ENCODE measurements around the gene SYNGAP1.

The SYNGAP1 gene

DNA sequence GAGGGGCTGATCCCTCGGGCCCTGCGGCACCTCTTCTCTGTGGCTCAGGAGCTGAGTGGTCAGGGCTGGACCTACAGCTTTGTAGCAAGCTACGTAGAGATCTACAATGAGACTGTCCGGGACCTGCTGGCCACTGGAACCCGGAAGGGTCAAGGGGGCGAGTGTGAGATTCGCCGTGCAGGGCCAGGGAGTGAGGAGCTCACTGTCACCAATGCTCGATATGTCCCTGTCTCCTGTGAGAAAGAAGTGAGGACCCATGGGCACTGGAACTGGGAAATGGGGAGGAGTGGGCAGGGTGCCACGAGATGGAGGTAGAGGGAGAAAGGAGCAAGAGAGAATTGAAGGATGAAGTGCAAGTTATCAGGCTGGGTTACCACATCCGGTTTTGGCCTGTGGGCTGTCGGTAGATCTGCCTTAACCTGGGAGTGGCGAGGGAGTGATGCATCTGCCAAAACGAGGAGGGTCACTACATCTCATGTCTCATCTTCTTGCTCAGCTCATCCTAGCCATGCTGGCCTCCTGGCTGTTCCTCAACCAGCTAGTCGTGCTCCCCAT lies 14.4 kb upstream of the SYNGAP1 start:
- no peak for DNase-seq

DNA sequence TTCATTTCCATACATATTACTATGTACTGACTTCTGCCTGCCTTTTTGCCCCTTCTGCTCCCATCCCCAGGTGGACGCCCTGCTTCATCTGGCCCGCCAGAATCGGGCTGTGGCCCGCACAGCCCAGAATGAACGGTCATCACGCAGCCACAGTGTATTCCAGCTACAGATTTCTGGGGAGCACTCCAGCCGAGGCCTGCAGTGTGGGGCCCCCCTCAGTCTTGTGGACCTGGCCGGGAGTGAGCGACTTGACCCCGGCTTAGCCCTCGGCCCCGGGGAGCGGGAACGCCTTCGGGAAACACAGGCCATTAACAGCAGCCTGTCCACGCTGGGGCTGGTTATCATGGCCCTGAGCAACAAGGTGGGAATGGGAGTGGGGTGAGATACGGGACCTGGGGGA lies 13.7 kb upstream of the SYNGAP1 start:
- DNase-seq: no peak

DNA sequence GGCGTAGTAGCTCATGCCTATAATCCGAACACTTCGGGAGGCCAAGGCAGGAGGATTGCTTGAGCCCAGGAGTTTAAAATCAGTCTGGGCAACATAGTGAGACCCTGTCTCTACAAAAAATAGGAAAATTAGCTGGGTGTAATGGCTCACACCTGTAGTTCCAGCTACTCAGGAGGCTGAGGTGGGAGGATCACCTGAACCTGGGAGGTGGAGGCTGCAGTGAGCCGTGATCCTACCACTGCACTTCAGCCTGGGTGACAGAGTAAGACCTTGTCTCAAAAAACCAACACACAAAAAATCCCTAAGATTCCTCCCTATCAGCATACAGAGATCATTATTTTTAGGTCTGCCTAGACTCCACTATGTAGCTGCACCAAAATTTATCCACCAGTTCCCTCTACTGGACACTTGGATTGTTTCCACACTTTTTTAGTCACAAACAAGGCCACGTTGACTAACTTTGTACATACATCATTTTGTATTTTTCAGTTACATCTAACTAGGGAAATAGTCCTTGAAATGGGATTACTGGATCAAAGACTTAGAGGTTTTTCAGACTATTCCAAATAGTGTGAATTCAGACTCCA lies 12.6 kb upstream of the SYNGAP1 start:
- no peak for DNase-seq

DNA sequence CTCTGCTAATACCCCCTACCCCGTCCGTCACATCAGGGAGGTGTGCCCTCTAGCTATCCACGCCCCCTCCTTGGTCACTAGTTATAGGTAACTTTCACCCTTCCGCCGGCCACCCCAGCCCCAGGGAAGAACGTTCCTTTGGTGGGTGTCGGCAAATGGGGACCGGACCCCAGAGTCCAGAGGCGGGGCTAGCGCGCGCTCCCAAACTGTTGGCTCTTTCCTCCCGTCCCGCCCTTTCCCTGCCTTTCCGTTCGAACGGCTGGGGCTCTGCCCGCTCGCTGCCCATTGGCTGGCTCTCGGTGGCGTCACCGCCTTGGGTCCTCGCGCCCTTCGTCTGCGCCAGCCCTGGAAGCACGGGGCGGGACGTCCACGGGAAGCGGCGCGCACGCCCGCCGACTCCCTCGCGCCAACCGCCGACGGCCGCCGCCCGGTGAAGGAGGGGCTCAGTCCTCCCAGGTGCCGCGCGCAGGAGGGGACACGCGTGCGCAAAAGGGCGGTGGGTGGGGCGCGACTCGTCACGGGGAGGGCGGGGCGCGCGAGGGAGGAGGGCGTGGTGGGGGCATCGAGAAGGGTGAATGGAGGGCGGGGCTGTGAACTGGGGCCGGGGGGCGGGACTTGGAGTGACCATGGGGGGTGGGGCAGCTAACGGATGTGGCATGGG lies 9.7 kb upstream of the SYNGAP1 start:
- DNase-seq: peak; percentile 99

DNA sequence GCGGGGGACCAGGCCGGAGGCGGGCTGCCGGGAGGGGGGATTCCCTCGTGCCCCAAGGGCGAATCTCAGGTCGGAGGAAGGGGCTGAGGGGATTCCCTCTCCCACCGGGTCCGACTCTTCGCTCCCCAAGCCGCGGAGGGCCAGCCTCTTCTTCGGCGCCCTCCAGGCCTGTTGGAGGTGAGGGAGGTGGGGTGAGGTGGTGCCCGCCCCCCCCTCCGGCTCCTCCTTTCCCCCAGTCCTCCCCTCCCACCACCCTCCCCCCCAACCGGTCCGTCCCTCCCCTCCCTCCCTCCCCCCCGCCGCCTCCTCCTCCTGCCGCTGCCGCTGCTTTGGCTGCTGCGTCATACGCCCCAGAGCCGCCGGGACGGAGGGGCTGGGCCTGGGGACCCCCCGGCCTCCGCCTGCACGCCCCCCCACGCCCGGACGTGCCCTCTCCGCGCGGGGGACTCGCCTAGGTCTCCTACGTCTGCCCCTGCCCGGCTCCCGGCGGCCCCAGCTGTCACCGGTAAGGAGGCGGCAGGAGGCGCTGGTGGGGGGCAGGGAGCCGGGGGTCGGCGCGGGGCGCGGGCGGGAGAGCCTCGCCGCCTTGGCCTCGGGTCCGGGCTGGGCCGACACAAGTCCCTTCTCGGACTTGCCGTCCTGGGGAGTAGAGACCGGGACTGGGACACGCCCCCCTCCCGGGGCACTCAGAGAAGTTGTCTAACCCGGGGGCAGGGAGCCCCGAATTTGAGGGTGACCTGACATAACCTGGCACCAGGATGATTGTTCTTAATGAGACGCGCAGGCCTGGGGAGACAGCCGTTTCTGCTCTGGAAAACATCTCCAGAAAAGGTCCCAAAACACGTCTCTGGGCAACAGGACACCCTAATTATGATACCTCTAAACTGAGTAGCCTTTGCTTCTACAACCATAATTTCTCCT lies 8.9 kb upstream of the SYNGAP1 start, which contains the start of gene PHF1:
Gene PHF1 (plus strand): TSS at position 304 of the 921 bp plus-strand sequence. CDS start 1,250 bp downstream, outside the sequence.
- DNase-seq: no peak

DNA sequence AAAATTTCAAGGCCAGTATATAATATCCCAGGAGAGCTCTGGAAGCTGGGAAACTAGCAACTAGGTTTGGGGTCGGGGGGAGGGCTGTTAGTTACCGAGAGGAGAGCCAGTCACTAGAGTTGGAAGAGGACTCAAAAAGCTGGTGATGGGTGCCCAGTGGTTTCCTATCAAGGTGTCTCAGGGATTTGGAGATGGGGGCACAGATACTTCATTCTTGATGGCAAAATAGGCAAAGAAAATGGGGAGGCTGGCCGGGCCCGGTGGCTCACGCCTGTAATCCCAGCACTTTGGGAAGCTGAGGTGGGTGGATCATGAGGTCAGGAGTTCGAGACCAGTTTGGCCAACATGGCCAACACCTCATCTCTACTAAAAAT lies 8.2 kb upstream of the SYNGAP1 start:
- DNase-seq: no peak

DNA sequence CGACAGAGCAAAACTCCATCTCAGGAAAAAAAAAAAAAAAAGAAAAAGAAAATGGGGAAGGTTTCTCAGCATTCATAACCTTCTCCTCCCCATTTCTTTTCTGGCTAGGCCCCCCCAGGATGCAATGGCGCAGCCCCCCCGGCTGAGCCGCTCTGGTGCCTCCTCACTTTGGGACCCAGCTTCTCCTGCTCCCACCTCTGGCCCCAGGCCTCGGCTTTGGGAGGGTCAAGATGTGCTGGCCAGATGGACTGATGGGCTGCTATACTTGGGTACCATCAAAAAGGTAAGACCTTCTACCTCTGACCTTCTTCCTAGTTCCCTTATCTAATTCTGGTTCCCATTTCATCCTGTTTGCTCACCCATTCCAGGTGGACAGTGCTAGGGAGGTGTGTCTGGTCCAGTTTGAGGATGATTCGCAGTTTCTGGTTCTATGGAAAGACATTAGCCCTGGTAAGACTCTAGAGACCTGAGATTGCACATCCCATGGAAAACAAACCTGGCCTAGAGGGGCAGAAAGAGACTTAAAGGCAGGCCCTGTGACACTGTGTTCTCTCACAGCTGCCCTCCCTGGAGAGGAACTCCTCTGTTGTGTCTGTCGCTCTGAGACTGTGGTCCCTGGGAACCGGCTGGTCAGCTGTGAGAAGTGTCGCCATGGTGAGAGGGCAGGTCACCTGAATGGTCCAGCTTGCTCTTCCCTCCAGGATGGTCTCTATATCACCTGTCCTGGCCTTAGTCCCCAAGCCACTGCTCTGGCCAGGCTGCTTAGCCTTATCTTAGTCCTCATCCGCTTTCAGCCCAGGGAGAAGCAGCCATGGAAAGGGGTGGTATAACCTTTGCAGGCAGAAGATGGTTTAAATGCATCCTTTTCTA lies 7.5 kb upstream of the SYNGAP1 start:
- DNase-seq: no peak

DNA sequence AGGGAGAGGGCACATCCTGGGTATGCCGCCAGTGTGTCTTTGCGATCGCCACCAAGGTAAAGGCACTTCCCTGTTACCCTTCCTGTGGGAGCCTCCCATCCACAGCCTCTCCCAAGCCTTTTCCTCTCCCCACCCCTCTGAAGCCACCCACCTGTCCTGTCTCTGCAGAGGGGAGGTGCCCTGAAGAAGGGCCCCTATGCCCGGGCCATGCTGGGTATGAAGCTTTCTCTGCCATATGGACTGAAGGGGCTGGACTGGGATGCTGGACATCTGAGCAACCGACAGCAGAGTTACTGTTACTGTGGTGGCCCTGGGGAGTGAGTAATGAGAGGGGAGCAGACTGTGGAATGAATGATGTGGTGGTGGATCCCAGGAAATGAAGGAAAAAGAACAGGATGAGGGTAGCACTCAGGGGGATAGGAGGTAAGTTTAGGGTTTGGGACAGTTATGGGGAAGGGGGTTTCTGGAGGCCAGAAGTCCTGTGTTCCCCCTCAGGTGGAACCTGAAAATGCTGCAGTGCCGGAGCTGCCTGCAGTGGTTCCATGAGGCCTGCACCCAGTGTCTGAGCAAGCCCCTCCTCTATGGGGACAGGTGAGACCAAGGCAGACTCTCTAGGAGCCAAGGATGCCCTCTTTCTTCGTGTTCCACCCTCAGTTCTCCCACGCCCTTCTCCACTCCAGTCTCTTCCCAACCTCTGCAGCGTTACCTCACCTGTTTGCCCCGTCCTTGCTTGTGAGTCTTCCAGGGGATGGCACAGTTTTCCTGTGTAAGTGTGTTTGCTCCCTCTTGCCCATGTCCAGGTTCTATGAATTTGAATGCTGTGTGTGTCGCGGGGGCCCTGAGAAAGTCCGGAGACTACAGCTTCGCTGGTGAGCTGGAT lies 6.4 kb upstream of the SYNGAP1 start:
- DNase-seq: no peak

DNA sequence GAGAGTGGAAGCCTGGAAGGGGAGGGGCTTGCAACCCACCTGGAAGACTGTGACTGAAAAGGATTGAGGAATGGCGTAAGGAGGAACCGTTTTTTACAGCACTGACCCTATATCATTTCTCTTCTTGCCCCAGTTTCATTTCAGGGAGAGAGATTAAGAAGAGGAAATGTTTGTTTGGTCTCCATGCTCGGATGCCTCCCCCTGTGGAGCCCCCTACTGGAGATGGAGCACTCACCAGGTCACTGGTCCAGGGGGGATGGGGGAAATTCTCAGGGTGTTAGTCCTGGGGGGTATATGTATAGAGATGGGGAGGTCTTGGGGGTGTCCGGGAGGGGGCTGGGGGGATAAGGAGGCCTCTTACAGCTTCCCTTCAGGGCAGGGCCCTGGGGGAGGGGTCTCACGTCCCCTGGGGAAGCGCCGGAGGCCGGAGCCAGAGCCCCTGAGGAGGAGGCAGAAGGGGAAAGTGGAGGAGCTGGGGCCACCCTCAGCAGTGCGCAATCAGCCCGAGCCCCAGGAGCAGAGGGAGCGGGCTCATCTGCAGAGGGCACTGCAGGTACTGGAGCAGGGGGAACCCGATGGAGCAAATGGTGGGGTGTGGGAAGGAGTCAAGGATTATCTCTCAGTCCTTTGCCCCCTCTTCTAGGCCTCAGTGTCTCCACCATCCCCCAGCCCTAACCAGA lies 5.1 kb upstream of the SYNGAP1 start:
- no peak for DNase-seq

DNA sequence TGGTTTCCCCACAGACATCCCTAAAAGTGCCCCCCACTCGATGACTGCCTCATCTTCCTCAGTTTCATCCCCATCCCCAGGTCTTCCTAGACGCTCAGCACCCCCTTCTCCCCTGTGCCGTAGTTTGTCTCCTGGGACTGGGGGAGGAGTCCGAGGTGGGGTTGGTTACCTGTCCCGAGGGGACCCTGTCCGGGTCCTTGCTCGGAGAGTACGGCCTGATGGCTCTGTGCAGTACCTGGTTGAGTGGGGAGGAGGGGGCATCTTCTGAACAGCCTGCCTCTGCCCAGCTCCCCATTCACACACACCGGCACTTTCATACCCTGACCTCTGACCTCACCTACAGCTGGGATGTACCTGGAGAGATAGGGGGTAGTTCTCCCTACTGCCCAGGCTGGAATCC lies 4.0 kb upstream of the SYNGAP1 start:
- DNase-seq: no peak

DNA sequence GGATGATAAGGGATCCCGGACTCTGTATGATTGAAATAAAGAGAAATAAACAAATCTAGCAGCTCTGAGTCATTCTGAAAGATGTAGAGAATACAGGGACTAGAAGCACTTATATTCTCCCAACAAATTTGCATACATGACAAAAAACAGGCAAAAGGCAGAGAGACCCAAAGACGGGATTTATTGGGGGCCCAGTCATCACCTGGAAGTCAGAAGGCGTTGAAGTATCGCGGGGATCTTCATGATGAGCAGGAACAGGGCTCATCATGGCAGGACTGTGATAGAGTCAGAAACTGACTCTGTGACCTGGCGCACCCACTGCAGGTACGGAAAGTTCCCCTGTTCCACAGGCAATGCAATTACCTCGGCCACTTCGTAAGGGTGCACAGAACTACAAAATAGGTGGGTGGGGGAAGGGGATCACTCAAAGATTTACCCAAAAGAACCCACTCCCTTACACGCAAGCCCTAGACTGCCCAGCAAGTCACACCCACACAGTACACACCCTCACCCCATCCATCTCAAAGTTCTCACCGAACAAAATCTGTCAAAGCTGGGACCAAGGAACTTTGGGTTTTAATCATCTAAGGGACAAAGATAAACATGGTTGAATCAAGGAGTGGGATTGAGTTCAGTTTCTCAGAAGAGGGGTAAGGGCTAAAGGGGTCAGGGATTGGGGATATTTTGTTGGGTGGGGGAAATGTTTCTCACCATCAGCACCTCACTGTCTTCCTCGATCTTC lies 3.3 kb upstream of the SYNGAP1 start:
- no peak for DNase-seq

DNA sequence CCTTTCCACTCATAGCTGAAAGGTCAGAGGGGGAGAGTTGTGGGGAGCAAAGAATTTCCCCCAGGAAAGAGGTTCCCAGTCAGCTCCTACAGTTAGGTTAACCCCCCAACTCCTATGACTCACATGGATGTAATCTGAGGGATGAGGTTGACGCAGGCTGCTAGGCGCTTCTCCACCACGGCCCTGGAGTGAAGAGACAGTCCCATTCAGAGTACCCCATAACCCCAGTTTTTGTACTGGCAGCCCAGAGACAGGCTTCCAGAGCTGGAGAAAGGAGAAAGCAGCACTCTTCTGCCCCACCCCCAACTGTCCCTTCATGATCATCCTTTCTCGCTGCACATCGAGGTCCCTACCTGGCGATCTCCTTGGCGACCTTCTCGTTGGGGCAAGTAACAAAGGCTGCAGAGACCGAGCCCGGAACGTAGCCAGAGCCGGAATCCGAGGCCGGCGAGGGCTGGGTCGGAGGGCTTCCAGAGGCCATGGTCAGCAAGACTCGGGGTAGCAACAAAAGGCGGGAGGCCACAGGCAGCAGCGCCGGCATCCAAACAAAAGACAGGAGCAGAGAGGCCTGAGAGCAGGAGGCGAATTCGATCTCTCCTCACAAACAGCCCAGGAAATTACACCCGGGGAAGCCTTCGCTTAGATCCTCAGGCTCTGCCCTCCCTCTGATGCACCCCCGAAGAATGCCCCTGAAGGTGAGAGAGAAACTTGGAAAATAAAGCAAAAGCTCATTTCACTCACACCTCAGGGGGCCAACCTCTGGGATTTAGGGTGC lies 2.5 kb upstream of the SYNGAP1 start:
- no peak for DNase-seq

DNA sequence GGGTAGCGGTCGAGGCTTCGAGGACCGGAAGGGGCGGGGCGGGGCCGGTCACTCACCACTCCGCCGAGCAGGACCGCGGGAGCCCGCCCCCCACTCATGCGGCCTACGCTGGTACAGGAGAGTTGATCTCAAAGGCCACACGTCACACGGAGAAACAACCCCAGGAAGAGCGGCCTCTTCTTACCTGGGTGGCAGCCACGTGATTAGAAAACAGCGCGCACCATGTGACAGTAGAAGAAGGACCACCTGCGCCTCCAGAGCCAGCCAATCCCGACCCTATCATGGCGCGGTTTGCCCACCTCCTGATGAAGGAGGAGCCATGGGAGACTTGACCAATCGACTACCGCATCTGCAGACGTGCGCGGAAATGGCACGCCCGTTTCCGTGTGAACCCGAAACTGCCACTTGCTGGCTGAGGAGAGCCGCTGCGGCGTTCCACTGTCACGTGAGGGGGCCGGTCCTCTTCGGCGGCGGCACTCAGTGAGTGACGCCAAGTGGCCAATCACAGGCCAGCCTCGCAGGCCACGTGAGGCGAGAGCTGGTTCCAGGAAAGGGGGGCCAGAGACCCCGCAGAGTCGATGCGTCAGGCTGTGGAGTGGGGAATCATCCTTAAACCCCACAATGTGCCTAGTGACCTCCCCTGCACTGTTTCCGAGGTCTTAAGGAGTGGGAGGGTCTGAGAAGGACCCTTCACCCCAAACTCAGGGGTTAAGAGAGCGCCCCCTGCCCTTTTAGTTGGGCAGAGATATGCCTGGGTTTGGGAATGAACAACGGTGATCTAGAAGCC lies 1.8 kb upstream of the SYNGAP1 start, which contains the start of gene CUTA:
Gene CUTA (minus strand): TSS at position 205 of the 787 bp plus-strand sequence. CDS start 107 bp downstream, at position 98.
- peak; percentile 96 for DNase-seq

DNA sequence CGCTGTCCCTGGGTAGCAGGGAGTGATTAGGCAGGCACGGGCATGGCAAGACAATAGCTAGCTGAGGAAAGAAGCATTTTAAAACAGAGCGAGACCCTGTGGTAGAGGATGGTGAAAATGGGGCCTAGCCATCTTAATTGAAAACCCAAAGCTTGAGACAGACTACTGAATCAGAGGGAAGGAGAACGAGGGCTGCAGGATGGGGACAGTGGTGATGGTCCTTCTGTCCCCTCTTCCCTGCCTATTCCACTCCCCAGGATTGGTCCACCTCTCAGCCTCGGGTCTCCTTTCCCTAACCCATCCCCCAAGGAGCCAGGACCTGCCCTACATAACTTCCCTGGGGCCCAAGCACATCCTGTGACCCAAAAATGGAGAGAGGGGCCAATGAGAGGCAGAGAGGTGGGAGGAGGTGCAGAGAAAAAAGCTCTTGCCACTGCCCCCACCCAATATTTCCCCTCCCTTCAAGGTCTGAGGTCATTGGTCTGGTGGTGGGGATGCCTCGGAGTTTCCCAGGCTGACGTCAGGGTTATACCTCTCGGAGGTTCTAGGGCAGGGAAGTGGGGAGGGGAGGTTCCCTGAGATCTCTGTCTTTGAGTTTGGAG lies 1.1 kb upstream of the SYNGAP1 start:
- peak; percentile 76 for DNase-seq

DNA sequence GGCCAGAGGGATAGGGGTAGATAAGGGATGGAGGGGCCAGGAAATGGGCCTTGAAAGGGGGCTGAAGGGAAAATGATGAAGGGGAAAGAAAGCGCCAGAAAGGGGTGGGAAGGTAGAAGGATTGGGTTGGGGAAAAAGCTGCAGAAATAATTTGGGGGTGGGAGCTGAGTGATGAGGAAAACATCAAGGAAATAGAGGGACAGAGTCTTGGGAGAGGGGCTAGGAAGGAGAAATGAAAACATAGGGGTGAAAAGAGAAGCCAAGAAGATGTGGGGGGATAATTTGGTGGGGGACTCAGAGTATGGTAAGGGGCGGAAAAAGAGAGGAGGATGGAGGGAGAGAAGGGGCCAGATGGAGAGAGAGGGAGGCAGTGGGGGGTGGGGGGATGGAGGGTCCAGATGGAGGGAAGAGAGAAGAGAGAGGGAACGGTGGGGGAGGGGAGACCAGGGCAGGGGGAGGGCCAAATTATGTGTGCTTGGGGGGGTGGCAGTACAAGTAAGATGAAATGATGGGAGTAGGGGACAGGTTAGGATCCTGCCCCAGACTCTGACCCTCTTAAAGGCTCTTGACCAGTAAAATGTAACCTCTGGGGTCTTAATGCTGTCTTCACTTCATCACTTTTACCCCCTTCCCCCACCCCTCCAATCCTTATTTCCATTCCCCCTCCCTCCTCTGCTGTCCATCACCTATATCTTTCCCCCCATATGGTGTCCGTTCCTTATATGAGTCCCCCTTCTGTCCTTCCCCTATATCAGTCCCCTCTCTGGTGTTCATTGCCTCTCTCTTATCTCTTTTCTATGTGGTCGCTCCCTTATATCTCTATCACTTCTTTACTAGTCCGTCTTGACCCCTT lies 852 bp downstream of the SYNGAP1 start:
- no peak for DNase-seq

DNA sequence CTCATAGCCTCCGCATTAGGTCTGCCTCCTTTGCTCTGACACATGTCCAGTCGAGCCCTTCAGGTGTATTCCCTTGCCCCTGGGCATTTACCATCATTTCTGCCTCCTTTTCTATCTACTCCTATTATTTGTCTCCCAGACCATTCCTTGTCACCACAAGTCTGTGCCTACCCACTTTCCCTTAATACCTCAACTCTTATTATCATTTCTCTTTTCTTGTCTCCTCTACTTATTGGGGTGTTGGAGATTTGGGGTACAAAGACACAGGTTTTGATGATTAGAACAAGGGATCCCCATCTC lies 1.4 kb downstream of the SYNGAP1 start:
- no peak for DNase-seq

DNA sequence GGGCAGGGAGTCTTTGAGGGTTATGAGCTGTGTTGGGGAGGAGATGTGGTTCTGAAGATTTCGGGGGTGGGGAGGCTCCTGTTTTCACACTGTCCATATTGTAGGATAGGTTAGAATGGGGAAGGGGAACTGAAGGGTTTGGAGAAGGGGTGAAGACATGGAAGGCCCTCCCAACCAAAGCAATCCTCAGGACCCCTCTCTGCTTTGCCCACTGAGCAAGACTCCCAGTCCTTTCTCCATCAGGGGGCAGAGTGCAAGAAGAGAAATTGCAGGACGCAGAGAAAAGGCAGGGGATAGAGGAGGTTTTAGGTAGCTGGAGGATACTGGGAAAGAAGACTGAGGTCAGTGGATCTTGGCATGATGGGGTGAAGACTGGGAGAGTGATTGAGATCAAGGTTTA lies 3.9 kb downstream of the SYNGAP1 start:
- no peak for DNase-seq
